Loucy (cell line): ENCODE data around the gene RPS6KA1.

Source experiments
- CTCF ChIP-seq: fragments of 200-600 bp; sonication (generic); conservative IDR thresholded peaks from 2 replicates; pipeline ENCODE4 v1.5.1; 2014; ENCODE audit warnings: mild to moderate bottlenecking, antibody characterized with exemption, low read length
- EZH2phosphoT487 ChIP-seq: fragments of 200-600 bp; IDR thresholded peaks from 2 replicates; pipeline ENCODE4 v1.6.1; 2018; ENCODE audit warnings: antibody characterized with exemption, mild to moderate bottlenecking, moderate library complexity, borderline replicate concordance

GRCh38 chr1:26554781-26555180 lies 25.2 kb downstream of the RPS6KA1 start:
- no peak for TF ChIP-seq CTCF
- no peak for TF ChIP-seq EZH2phosphoT487
